HEK293 (cell line): Measurements from ENCODE around the gene TLCD3B.

Experiments used
- CTCF ChIA-PET: fragments of 350-600 bp; formaldehyde crosslinking; extraction: SDS; loops from one replicate; lab custom pipeline; 2021; ENCODE audit warnings: antibody characterized with exemption; lab: Yijun Ruan, JAX
- POLR2A ChIA-PET: fragments of 300-600 bp; formaldehyde crosslinking; extraction: SDS; loops from one replicate; lab custom pipeline; 2020; ENCODE audit warnings: antibody characterized with exemption, inconsistent platforms; lab: Yijun Ruan, JAX
- H3K27ac ChIP-seq: fragments of 200-500 bp; sonication (Bioruptor generic); 2 replicates; pipeline ENCODE4 v1.5.1; 2014; ENCODE audit warnings: low read depth, low read length, control low read depth, inconsistent platforms; ENCODE audit errors: extremely low read depth
- H3K36me3 ChIP-seq, 2 experiments: fragments of 200-500 bp in 1 of 2; sonication (Bioruptor generic) in 1 of 2; 1 replicate in 1 of 2; 2 replicates in 1 of 2; pipeline ENCODE4 v1.5.1; 2014 to 2017; ENCODE audit warnings: inconsistent platforms in 2 of 2, low read length in 2 of 2; ENCODE audit not compliant: control insufficient read depth in 2 of 2, insufficient read depth in 1 of 2
- H3K4me1 ChIP-seq: fragments of 200-500 bp; sonication (Bioruptor generic); 2 replicates; pipeline ENCODE4 v1.5.1; 2014; ENCODE audit warnings: mild to moderate bottlenecking, low read length, inconsistent platforms; ENCODE audit not compliant: control insufficient read depth, insufficient read depth
- H3K4me3 ChIP-seq: 2 replicates; pipeline ENCODE4 v1.5.1; 2011; ENCODE audit warnings: low read depth, mild to moderate bottlenecking, control low read depth, low read length, moderate library complexity
- H3K9me3 ChIP-seq: fragments of 200-500 bp; sonication (Bioruptor generic); 2 replicates; pipeline ENCODE4 v1.5.1; 2014; ENCODE audit warnings: low read depth, low read length, inconsistent platforms; ENCODE audit not compliant: control insufficient read depth, insufficient read depth
- CTCF ChIP-seq: fragments of 450-650 bp; formaldehyde crosslinking; IDR thresholded peaks from 2 replicates; pipeline ENCODE4 v1.5.1; 2016; ENCODE audit warnings: missing biosample characterization, missing genetic modification characterization
- IKZF3 ChIP-seq: fragments of 450-650 bp; IDR thresholded peaks from 2 replicates; pipeline ENCODE4 v1.5.0; 2018; ENCODE audit warnings: missing biosample characterization, mild to moderate bottlenecking, missing genetic modification characterization, moderate library complexity
- KLF7 ChIP-seq: fragments of 450-650 bp; formaldehyde crosslinking; IDR thresholded peaks from 2 replicates; pipeline ENCODE4 v1.5.1; 2016; ENCODE audit warnings: missing biosample characterization, missing genetic modification characterization, borderline replicate concordance
- MEIS1 ChIP-seq: sonication (generic); formaldehyde crosslinking; IDR thresholded peaks from 2 replicates; pipeline ENCODE4 v1.8.1; 2022; ENCODE audit warnings: missing genetic modification reagents, mild to moderate bottlenecking, borderline replicate concordance
- PATZ1 ChIP-seq: fragments of 450-650 bp; formaldehyde crosslinking; IDR thresholded peaks from 2 replicates; pipeline ENCODE4 v1.5.1; 2016; ENCODE audit warnings: missing biosample characterization, missing genetic modification characterization
- SCRT2 ChIP-seq: fragments of 450-650 bp; formaldehyde crosslinking; IDR thresholded peaks from 2 replicates; pipeline ENCODE4 v1.5.1; 2016; ENCODE audit warnings: missing biosample characterization, missing genetic modification characterization
- SP7 ChIP-seq: fragments of 450-650 bp; formaldehyde crosslinking; IDR thresholded peaks from 2 replicates; pipeline ENCODE4 v1.5.1; 2016; ENCODE audit warnings: missing biosample characterization, missing genetic modification characterization
- TRIM28 ChIP-seq: IDR thresholded peaks from 2 replicates; pipeline ENCODE4 v1.6.1; 2011; ENCODE audit warnings: low read length, control low read depth, borderline replicate concordance
- YY1 ChIP-seq: fragments of 450-650 bp; formaldehyde crosslinking; IDR thresholded peaks from 2 replicates; pipeline ENCODE4 v1.5.1; 2018; ENCODE audit warnings: missing biosample characterization, missing genetic modification characterization
- ZIC2 ChIP-seq: fragments of 450-650 bp; formaldehyde crosslinking; IDR thresholded peaks from 2 replicates; pipeline ENCODE4 v1.5.1; 2016; ENCODE audit warnings: missing biosample characterization, missing genetic modification characterization
- ZNF2 ChIP-seq: fragments of 450-650 bp; formaldehyde crosslinking; IDR thresholded peaks from 2 replicates; pipeline ENCODE4 v1.5.1; 2016; ENCODE audit warnings: missing biosample characterization, missing genetic modification characterization
- ZNF239 ChIP-seq: fragments of 450-650 bp; formaldehyde crosslinking; IDR thresholded peaks from 2 replicates; pipeline ENCODE4 v1.5.1; 2016; ENCODE audit warnings: missing biosample characterization, missing genetic modification characterization
- ZNF362 ChIP-seq: fragments of 450-650 bp; formaldehyde crosslinking; IDR thresholded peaks from 2 replicates; pipeline ENCODE4 v1.5.1; 2016; ENCODE audit warnings: missing biosample characterization, missing genetic modification characterization
- ZNF398 ChIP-seq: fragments of 450-650 bp; formaldehyde crosslinking; IDR thresholded peaks from 2 replicates; pipeline ENCODE4 v1.5.1; 2017; ENCODE audit warnings: missing biosample characterization, missing genetic modification characterization
- ZNF585B ChIP-seq: fragments of 450-650 bp; formaldehyde crosslinking; IDR thresholded peaks from 2 replicates; pipeline ENCODE4 v1.5.1; 2016; ENCODE audit warnings: missing biosample characterization, missing genetic modification characterization
- ZNF600 ChIP-seq: fragments of 450-650 bp; formaldehyde crosslinking; IDR thresholded peaks from 2 replicates; pipeline ENCODE4 v1.5.1; 2016; ENCODE audit warnings: missing biosample characterization, missing genetic modification characterization
- ZNF692 ChIP-seq: fragments of 450-650 bp; formaldehyde crosslinking; IDR thresholded peaks from 2 replicates; pipeline ENCODE4 v1.5.1; 2016; ENCODE audit warnings: missing biosample characterization, missing genetic modification characterization

The TLCD3B gene

GRCh38 chr16:30060836-30061554 lies 29.9 kb upstream of the TLCD3B start (continued):
- TF ChIP-seq SP7 (tag by site-specific recombination) (0 out of 2 replicates have a peak, but pooled peaks have one; percentile 15), IKZF3 (tag by site-specific recombination) (peak; percentile 37; the same call in 1 of the 2 replicates), ZIC2 (tag by site-specific recombination) (peak; percentile 43), MEIS1 (CRISPR knock-in tag) (no peak), PATZ1 (tag by site-specific recombination) (peak; percentile 55), ZNF398 (tag by site-specific recombination) (0 out of 2 replicates have a peak, but pooled peaks have one; percentile 3), ZNF692 (0 out of 2 replicates have a peak, but pooled peaks have one; percentile 29)

GRCh38 chr16:30060346-30060745 lies 29.3 kb upstream of the TLCD3B start:
- Histone ChIP-seq H3K9me3 (no peaks in the 10 kb centered on the region), H3K4me1 (peaks cover 2% of the 10 kb centered on the region; the same call in 1 of the 2 replicates), H3K36me3 (peaks cover 3 to 23% of the 10 kb centered on the region in 2 experiments; a peak in 2 of 3 replicates), H3K4me3 (no peak overlapping the region), H3K27ac (no peak overlapping the region)
- 0 out of 2 replicates have a peak, but pooled peaks have one; percentile 48 for TF ChIP-seq ZNF398 (tag by site-specific recombination)
- TF ChIP-seq ZNF585B (tag by site-specific recombination), result no peak
- ChIA-PET CTCF (no interaction called here), POLR2A (no interaction called here)

GRCh38 chr16:30054959-30055553 lies 24.0 kb upstream of the TLCD3B start:
- Histone ChIP-seq H3K4me1 (peaks cover 3% of the 10 kb centered on the region; the same call in 1 of the 2 replicates), H3K36me3 (peaks cover 3 to 22% of the 10 kb centered on the region in 2 experiments; a peak in 2 of 3 replicates), H3K4me3 (no peak overlapping the region), H3K27ac (no peak overlapping the region), H3K9me3 (no peaks in the 10 kb centered on the region)
- ChIA-PET POLR2A (interaction anchor here (0.6 to 6.5 kb wide), 4 partner anchors 9 to 814 kb away, joined by 3 to 66 read pairs (median 6); partner anchors contain the start of gene ALDOA), CTCF (interaction anchor here (0.5 to 2.9 kb wide), 19 partner anchors 8 to 566 kb away, joined by 3 to 25 read pairs (median 4); partner anchors contain the start of genes ALDOA and C16orf92)
- TF ChIP-seq YY1 (tag by site-specific recombination), result no peak
- no peak for TF ChIP-seq ZNF239 (tag by site-specific recombination)
- TF ChIP-seq KLF7 (tag by site-specific recombination), result no peak
- TF ChIP-seq ZNF600 (tag by site-specific recombination), result peak; percentile 84
- TF ChIP-seq TRIM28, result peak; percentile 42; the same call in 1 of the 2 replicates
- peak; percentile 67; the same call in 1 of the 2 replicates for TF ChIP-seq CTCF (tag by site-specific recombination)
- TF ChIP-seq ZNF362, result peak; percentile 36; the same call in 1 of the 2 replicates
- peak; percentile 99 for TF ChIP-seq ZNF2 (tag by site-specific recombination)
- peak; percentile 38; the same call in 1 of the 2 replicates for TF ChIP-seq SCRT2
- TF ChIP-seq PATZ1 (tag by site-specific recombination), result peak; percentile 81
